ENCODE results near the gene GNG2.

Gene GNG2

GRCh38 chr14:51914310-51914709 is 53.9 kb downstream of the GNG2 start:
- no peak overlapping the region for H3K4me3 ChIP-seq (ENCODE audit: insufficient read length, low read depth)
- no peak overlapping the region for H3K9ac ChIP-seq (ENCODE audit: insufficient read length, low read depth)
- H3K27me3 ChIP-seq (ENCODE audit: insufficient read depth, insufficient read length) = no peaks in the 10 kb centered on the region
- TF ChIP-seq ZNF274 (IDR thresholded peaks at IDR 0.05; ENCODE audit: low read depth, low read length) = no peak
- no peak for TF ChIP-seq SUZ12 (IDR thresholded peaks at IDR 0.05; ENCODE audit: extremely low read depth, insufficient read depth, insufficient read length)
- no peak for TF ChIP-seq YY1 (IDR thresholded peaks at IDR 0.05; ENCODE audit: insufficient read depth, insufficient read length)
- no peak for DNase-seq (ENCODE audit: low read depth, low spot score)
- H3K36me3 ChIP-seq (ENCODE audit: insufficient read depth, insufficient read length, low read length) = no peaks in the 10 kb centered on the region
- no peaks in the 10 kb centered on the region for H3K4me1 ChIP-seq (ENCODE audit: insufficient read depth, insufficient read length)
- no peaks in the 10 kb centered on the region for H3K9me3 ChIP-seq (ENCODE audit: insufficient read depth, low read length)

GRCh38 chr14:51917193-51917592 is 56.8 kb downstream of the GNG2 start:
- Histone ChIP-seq H3K4me1 (ENCODE audit: insufficient read depth, insufficient read length) (no peaks in the 10 kb centered on the region), H3K27me3 (ENCODE audit: insufficient read depth, insufficient read length) (no peaks in the 10 kb centered on the region), H3K9ac (ENCODE audit: insufficient read length, low read depth) (no peak overlapping the region), H3K9me3 (ENCODE audit: insufficient read depth, low read length) (no peaks in the 10 kb centered on the region), H3K36me3 (ENCODE audit: insufficient read depth, insufficient read length, low read length) (no peaks in the 10 kb centered on the region), H3K4me3 (ENCODE audit: insufficient read length, low read depth) (no peak overlapping the region)
- TF ChIP-seq YY1 (IDR thresholded peaks at IDR 0.05; ENCODE audit: insufficient read depth, insufficient read length) (no peak), SUZ12 (IDR thresholded peaks at IDR 0.05; ENCODE audit: extremely low read depth, insufficient read depth, insufficient read length) (no peak), ZNF274 (IDR thresholded peaks at IDR 0.05; ENCODE audit: low read depth, low read length) (no peak)
- no peak for DNase-seq (ENCODE audit: low read depth, low spot score)

- TF ChIP-seq YY1 (IDR thresholded peaks at IDR 0.05; ENCODE audit: insufficient read depth, insufficient read length) (no peak), ZNF274 (IDR thresholded peaks at IDR 0.05; ENCODE audit: low read depth, low read length) (no peak), SUZ12 (IDR thresholded peaks at IDR 0.05; ENCODE audit: extremely low read depth, insufficient read depth, insufficient read length) (no peak)
- no peak for DNase-seq (ENCODE audit: low read depth, low spot score)
- Histone ChIP-seq H3K36me3 (ENCODE audit: insufficient read depth, insufficient read length, low read length) (no peaks in the 10 kb centered on the region), H3K4me1 (ENCODE audit: insufficient read depth, insufficient read length) (no peaks in the 10 kb centered on the region), H3K4me3 (ENCODE audit: insufficient read length, low read depth) (no peak overlapping the region), H3K9me3 (ENCODE audit: insufficient read depth, low read length) (no peaks in the 10 kb centered on the region), H3K9ac (ENCODE audit: insufficient read length, low read depth) (no peak overlapping the region), H3K27me3 (ENCODE audit: insufficient read depth, insufficient read length) (no peaks in the 10 kb centered on the region)
Measured at GRCh38 chr14:51921026-51921425, 60.6 kb downstream of the GNG2 start.

GRCh38 chr14:51922624-51923023 is 62.2 kb downstream of the GNG2 start:
- TF ChIP-seq SUZ12 (IDR thresholded peaks at IDR 0.05; ENCODE audit: extremely low read depth, insufficient read depth, insufficient read length) (no peak), ZNF274 (IDR thresholded peaks at IDR 0.05; ENCODE audit: low read depth, low read length) (no peak), YY1 (IDR thresholded peaks at IDR 0.05; ENCODE audit: insufficient read depth, insufficient read length) (no peak)
- no peaks in the 10 kb centered on the region for H3K9me3 ChIP-seq (ENCODE audit: insufficient read depth, low read length)
- no peak overlapping the region for H3K9ac ChIP-seq (ENCODE audit: insufficient read length, low read depth)
- no peak overlapping the region for H3K4me3 ChIP-seq (ENCODE audit: insufficient read length, low read depth)
- H3K36me3 ChIP-seq (ENCODE audit: insufficient read depth, insufficient read length, low read length) = no peaks in the 10 kb centered on the region
- no peaks in the 10 kb centered on the region for H3K27me3 ChIP-seq (ENCODE audit: insufficient read depth, insufficient read length)
- no peaks in the 10 kb centered on the region for H3K4me1 ChIP-seq (ENCODE audit: insufficient read depth, insufficient read length)
- no peak for DNase-seq (ENCODE audit: low read depth, low spot score)

GRCh38 chr14:51924600-51924999 is 64.2 kb downstream of the GNG2 start:
- Histone ChIP-seq H3K36me3 (ENCODE audit: insufficient read depth, insufficient read length, low read length) (no peaks in the 10 kb centered on the region), H3K4me3 (ENCODE audit: insufficient read length, low read depth) (no peak overlapping the region), H3K27me3 (ENCODE audit: insufficient read depth, insufficient read length) (no peaks in the 10 kb centered on the region), H3K9me3 (ENCODE audit: insufficient read depth, low read length) (no peaks in the 10 kb centered on the region), H3K4me1 (ENCODE audit: insufficient read depth, insufficient read length) (no peaks in the 10 kb centered on the region), H3K9ac (ENCODE audit: insufficient read length, low read depth) (no peak overlapping the region)
- no peak for DNase-seq (ENCODE audit: low read depth, low spot score)
- no peak for TF ChIP-seq SUZ12 (IDR thresholded peaks at IDR 0.05; ENCODE audit: extremely low read depth, insufficient read depth, insufficient read length)
- no peak for TF ChIP-seq ZNF274 (IDR thresholded peaks at IDR 0.05; ENCODE audit: low read depth, low read length)
- no peak for TF ChIP-seq YY1 (IDR thresholded peaks at IDR 0.05; ENCODE audit: insufficient read depth, insufficient read length)

GRCh38 chr14:51925980-51926379 is 65.6 kb downstream of the GNG2 start:
- Histone ChIP-seq H3K4me1 (ENCODE audit: insufficient read depth, insufficient read length) (no peaks in the 10 kb centered on the region), H3K9me3 (ENCODE audit: insufficient read depth, low read length) (no peaks in the 10 kb centered on the region), H3K36me3 (ENCODE audit: insufficient read depth, insufficient read length, low read length) (no peaks in the 10 kb centered on the region), H3K4me3 (ENCODE audit: insufficient read length, low read depth) (no peak overlapping the region), H3K27me3 (ENCODE audit: insufficient read depth, insufficient read length) (no peaks in the 10 kb centered on the region), H3K9ac (ENCODE audit: insufficient read length, low read depth) (no peak overlapping the region)
- TF ChIP-seq SUZ12 (IDR thresholded peaks at IDR 0.05; ENCODE audit: extremely low read depth, insufficient read depth, insufficient read length) (no peak), ZNF274 (IDR thresholded peaks at IDR 0.05; ENCODE audit: low read depth, low read length) (no peak), YY1 (IDR thresholded peaks at IDR 0.05; ENCODE audit: insufficient read depth, insufficient read length) (no peak)
- no peak for DNase-seq (ENCODE audit: low read depth, low spot score)

- Histone ChIP-seq H3K27me3 (ENCODE audit: insufficient read depth, insufficient read length) (no peaks in the 10 kb centered on the region), H3K9ac (ENCODE audit: insufficient read length, low read depth) (no peak overlapping the region), H3K9me3 (ENCODE audit: insufficient read depth, low read length) (no peaks in the 10 kb centered on the region), H3K36me3 (ENCODE audit: insufficient read depth, insufficient read length, low read length) (no peaks in the 10 kb centered on the region), H3K4me1 (ENCODE audit: insufficient read depth, insufficient read length) (no peaks in the 10 kb centered on the region), H3K4me3 (ENCODE audit: insufficient read length, low read depth) (no peak overlapping the region)
- DNase-seq (ENCODE audit: low read depth, low spot score) = no peak
- TF ChIP-seq SUZ12 (IDR thresholded peaks at IDR 0.05; ENCODE audit: extremely low read depth, insufficient read depth, insufficient read length) = no peak
- TF ChIP-seq ZNF274 (IDR thresholded peaks at IDR 0.05; ENCODE audit: low read depth, low read length) = no peak
Measured at GRCh38 chr14:51926449-51926848, 66.0 kb downstream of the GNG2 start.

- no peak for DNase-seq (ENCODE audit: low read depth, low spot score)
- Histone ChIP-seq H3K9me3 (ENCODE audit: insufficient read depth, low read length) (no peaks in the 10 kb centered on the region), H3K36me3 (ENCODE audit: insufficient read depth, insufficient read length, low read length) (no peaks in the 10 kb centered on the region), H3K27me3 (ENCODE audit: insufficient read depth, insufficient read length) (no peaks in the 10 kb centered on the region), H3K9ac (ENCODE audit: insufficient read length, low read depth) (no peak overlapping the region), H3K4me1 (ENCODE audit: insufficient read depth, insufficient read length) (no peaks in the 10 kb centered on the region), H3K4me3 (ENCODE audit: insufficient read length, low read depth) (no peak overlapping the region)
- TF ChIP-seq YY1 (IDR thresholded peaks at IDR 0.05; ENCODE audit: insufficient read depth, insufficient read length) (no peak), SUZ12 (IDR thresholded peaks at IDR 0.05; ENCODE audit: extremely low read depth, insufficient read depth, insufficient read length) (no peak), ZNF274 (IDR thresholded peaks at IDR 0.05; ENCODE audit: low read depth, low read length) (no peak)
Measured at GRCh38 chr14:51928568-51928967, 68.2 kb downstream of the GNG2 start.
